Body of pancreas (tissue), 4 donors: ENCODE measurements around the gene MGAT4D. TPM values are rescaled to one million over a fixed set of nuclear protein-coding genes. Genes with fewer than 3 reads are reported as not detected.
"Not testable (repeated sequence)": the region's sequence is repeated elsewhere in the genome, so short reads cannot be mapped to it uniquely, and the experiment has no call there.

Experiments
- ATAC-seq: fragments of 150-250 bp; one replicate; pipeline ENCODE4 v1.9.1; 2016
- DNase-seq, 4 donors: peaks; one replicate each; pipeline ENCODE4 v3.0.0-alpha.2; 2019
- H3K27ac ChIP-seq, 4 donors: fragments of 200-600 bp; sonication (generic); 1 replicate in 3 of 4; 2 replicates in 1 of 4; pipeline versions ENCODE4 v1.5.1 to v1.6.1; 2016 to 2019; ENCODE audit warnings: mild to moderate bottlenecking in 1 of 4, mixed read lengths in 1 of 4, moderate library complexity in 1 of 4
- H3K27me3 ChIP-seq, 2 donors: fragments of 200-600 bp; sonication (generic); one replicate each; pipeline ENCODE4 v1.6.0; 2016; ENCODE audit warnings: mild to moderate bottlenecking in 1 of 2
- H3K36me3 ChIP-seq, 2 donors: fragments of 200-600 bp; sonication (generic); replicated peaks in 1 of 2; 2 replicates each; pipeline ENCODE4 v1.5.1; 2016; ENCODE audit warnings: low read depth in 2 of 2; ENCODE audit not compliant: insufficient read depth in 1 of 2
- H3K4me1 ChIP-seq: fragments of 200-600 bp; sonication (generic); one replicate; pipeline ENCODE4 v1.6.0; 2016
- H3K4me3 ChIP-seq, 2 donors: fragments of 200-600 bp; sonication (generic); 1 replicate in 1 of 2; 2 replicates in 1 of 2; pipeline ENCODE4 v1.5.1; 2016 to 2019
- H3K9me3 ChIP-seq, 3 donors: fragments of 200-600 bp; sonication (generic); 1 replicate in 2 of 3; 2 replicates in 1 of 3; pipeline ENCODE4 v1.5.1; 2016
- CTCF ChIP-seq, 7 experiments: fragments of 450-650 bp in 4 of 7; fragments of 200-600 bp in 3 of 7; sonication (generic) in 3 of 7; IDR thresholded peaks; one replicate each; pipeline ENCODE4 v1.5.1; 2016 to 2019; ENCODE audit warnings: antibody characterized with exemption in 7 of 7
- POLR2A ChIP-seq, 3 donors: fragments of 450-650 bp; IDR thresholded peaks; one replicate each; pipeline ENCODE4 v1.6.1; 2016; ENCODE audit warnings: antibody characterized with exemption in 3 of 3, mild to moderate bottlenecking in 2 of 3
- WGBS, 2 donors: methylation state at CpG; one replicate each; pipeline ENCODE4 v1.1.5; 2017; 5-methylcytosine and 5-hydroxymethylcytosine counted together
- intact Hi-C: fragments of 100-400 bp; cut with DNase I; formaldehyde crosslinking; loops from one replicate; pipeline ENCODE4 v1.15.1; 2023
- total RNA-seq, 2 donors: library from RNA; depleted of rRNA; stranded (reverse); fragments of >200 nt; gene quantifications; one replicate each; pipeline ENCODE4 v1.1.0, GENCODE V29; 2016

MGAT4D gene
- total RNA-seq, 2 donors from 2014 or later = not detected

- DNase-seq (peak in 1 of 4 donors; percentile 4), ATAC-seq (no peak)
- intact Hi-C loops = no loop called here
- WGBS, 2 donors = 24% methylated on average over 7 of the region's 7 CpGs
- no peaks in the 10 kb centered on the region for H3K27me3 ChIP-seq
- H3K27ac ChIP-seq = peak overlapping the region in 2 of 4 donors; percentile 7 to 45
- H3K36me3 ChIP-seq = no peaks in the 10 kb centered on the region
- TF ChIP-seq POLR2A (IDR thresholded peaks at IDR 0.05) = no peak
- no peak for TF ChIP-seq CTCF (IDR thresholded peaks at IDR 0.05)
- H3K9me3 ChIP-seq = no peaks in the 10 kb centered on the region
- H3K4me3 ChIP-seq = peak overlapping the region; percentile 34 to 57
- peaks cover 12% of the 10 kb centered on the region for H3K4me1 ChIP-seq
Measured at GRCh38 chr4:140427919-140428471, 70.1 kb downstream of the MGAT4D start.

GRCh38 chr4:140427106-140427918, 70.8 kb downstream of the MGAT4D start, which contains the start of gene CLGN:
CLGN (minus strand) TSS chr4:140427648; CDS start chr4:140413078, 14,570 bp downstream.
- Histone ChIP-seq H3K4me3 (peak within 1 kb of the TSS; percentile 34 to 57), H3K9me3 (no peaks in the 10 kb centered on the region), H3K36me3 (no peaks in the 10 kb centered on the region), H3K27ac (peak within 1 kb of the TSS in 3 of 4 donors; percentile 7 to 45 (median 12)), H3K27me3 (no peaks in the 10 kb centered on the region), H3K4me1 (peaks cover 12% of the 10 kb centered on the region)
- 0% methylated on average over 4 to 72 of the region's 73 CpGs for WGBS, 2 donors
- peak in 6 of 7 experiments; percentile 33 to 55 (median 42) for TF ChIP-seq CTCF (IDR thresholded peaks at IDR 0.05)
- TF ChIP-seq POLR2A (IDR thresholded peaks at IDR 0.05) = peak; percentile 22 to 30 (median 24)
- peak; percentile 65 to 85 (median 74) for DNase-seq
- intact Hi-C loops = no loop called here
- ATAC-seq = peak; percentile 90

- 6 to 16% methylated on average over 10 to 23 of the region's 23 CpGs for WGBS, 2 donors
- ATAC-seq = no peak
Measured at GRCh38 chr4:140426610-140427105, 71.4 kb downstream of the MGAT4D start.

GRCh38 chr4:140423106-140423505, 75.0 kb downstream of the MGAT4D start:
- ATAC-seq (no peak), DNase-seq (no peak)
- intact Hi-C loops = no loop called here
- TF ChIP-seq POLR2A (IDR thresholded peaks at IDR 0.05) = no peak
- no peak for TF ChIP-seq CTCF (IDR thresholded peaks at IDR 0.05)
- no peaks in the 10 kb centered on the region for H3K27me3 ChIP-seq
- no peak overlapping the region for H3K4me3 ChIP-seq
- no peaks in the 10 kb centered on the region for H3K36me3 ChIP-seq
- H3K27ac ChIP-seq = no peak overlapping the region
- peaks cover 12% of the 10 kb centered on the region for H3K4me1 ChIP-seq
- no peaks in the 10 kb centered on the region for H3K9me3 ChIP-seq

More at GRCh38 chr4:140426610-140427105, 71.4 kb downstream of the MGAT4D start:
- no peaks in the 10 kb centered on the region for H3K36me3 ChIP-seq
- TF ChIP-seq POLR2A (IDR thresholded peaks at IDR 0.05) (no peak), CTCF (IDR thresholded peaks at IDR 0.05) (no peak)
- H3K27ac ChIP-seq = no peak overlapping the region
- peak in 1 of 4 donors; percentile 11 for DNase-seq
- no peaks in the 10 kb centered on the region for H3K27me3 ChIP-seq
- peak overlapping the region in 1 of 2 donors; percentile 57 for H3K4me3 ChIP-seq
- H3K4me1 ChIP-seq = peaks cover 12% of the 10 kb centered on the region
- no peaks in the 10 kb centered on the region for H3K9me3 ChIP-seq
- intact Hi-C loops = no loop called here

- H3K36me3 ChIP-seq, H3K4me1 ChIP-seq, H3K27me3 ChIP-seq, intact Hi-C loops, DNase-seq, H3K4me3 ChIP-seq, ATAC-seq, H3K27ac ChIP-seq, H3K9me3 ChIP-seq: not testable (repeated sequence)
- 89 to 91% methylated on average over 25 to 32 of the region's 32 CpGs for WGBS, 2 donors
Measured at GRCh38 chr4:140413130-140413969, 84.7 kb downstream of the MGAT4D start.
